Stimulated activated CD4-positive, alpha-beta T cell treated with anti-CD3 and anti-CD28 coated beads, TNF-alpha, amount 100 ng/mL, for 4 hours (primary cell): Measurements from ENCODE around the gene NCS1.

Experiments
- DNase-seq, 3 experiments: peaks; one replicate each; pipeline ENCODE4 v3.0.0-alpha.2; 2020; ENCODE audit warnings: low read depth in 3 of 3

NCS1 gene

DNA sequence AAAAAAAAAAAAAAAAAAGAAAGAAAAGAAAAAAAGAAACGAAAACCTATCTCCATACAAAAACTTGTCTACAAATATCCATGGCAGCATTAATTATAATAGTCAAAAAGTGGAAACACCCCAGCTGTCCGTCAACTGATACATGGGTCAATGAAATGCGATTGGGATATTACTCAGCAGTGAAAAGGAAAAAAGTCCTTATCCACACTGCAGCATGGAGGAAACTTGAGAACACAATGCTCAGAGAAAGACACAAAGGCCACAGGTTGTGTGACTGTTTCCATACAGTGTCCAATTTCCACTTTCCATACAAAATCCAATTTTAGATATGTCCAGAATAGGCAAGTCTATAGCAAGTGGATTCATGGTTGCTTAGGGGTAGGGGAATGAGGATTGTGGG lies 24.3 kb upstream of the NCS1 start:
- DNase-seq: no peak

DNA sequence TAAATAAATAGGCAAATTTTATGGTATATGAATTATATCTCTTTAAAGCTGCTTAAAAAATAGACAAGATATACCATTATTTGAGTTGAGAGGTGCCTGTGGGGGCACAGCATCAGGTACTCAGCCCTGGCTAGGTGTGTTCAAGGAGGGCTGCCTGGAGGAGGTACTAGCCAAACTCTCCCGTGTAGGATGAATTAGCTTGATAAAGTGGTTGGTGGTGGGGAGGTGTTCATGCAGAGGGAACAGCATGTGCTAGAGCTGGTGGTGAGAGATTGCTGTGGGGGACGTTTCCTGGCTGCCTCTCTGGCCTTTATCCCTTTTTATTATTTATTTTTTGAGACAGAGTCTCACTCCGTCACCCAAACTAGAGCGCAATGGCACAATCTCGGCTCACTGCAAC lies 23.2 kb upstream of the NCS1 start:
- no peak for DNase-seq

GRCh38 chr9:130149654-130150286 lies 22.4 kb upstream of the NCS1 start:
- DNase-seq: no peak

GRCh38 chr9:130150779-130151382 lies 21.3 kb upstream of the NCS1 start:
- DNase-seq: no peak

GRCh38 chr9:130154816-130155215 lies 17.4 kb upstream of the NCS1 start:
- no peak for DNase-seq

GRCh38 chr9:130155647-130156046 lies 16.6 kb upstream of the NCS1 start:
- DNase-seq: no peak

- no peak for DNase-seq
Observed at GRCh38 chr9:130156672-130157071, 15.5 kb upstream of the NCS1 start.

GRCh38 chr9:130157079-130157478 lies 15.1 kb upstream of the NCS1 start:
- no peak for DNase-seq

- DNase-seq: no peak
Observed at GRCh38 chr9:130158001-130158400, 14.2 kb upstream of the NCS1 start.

DNA sequence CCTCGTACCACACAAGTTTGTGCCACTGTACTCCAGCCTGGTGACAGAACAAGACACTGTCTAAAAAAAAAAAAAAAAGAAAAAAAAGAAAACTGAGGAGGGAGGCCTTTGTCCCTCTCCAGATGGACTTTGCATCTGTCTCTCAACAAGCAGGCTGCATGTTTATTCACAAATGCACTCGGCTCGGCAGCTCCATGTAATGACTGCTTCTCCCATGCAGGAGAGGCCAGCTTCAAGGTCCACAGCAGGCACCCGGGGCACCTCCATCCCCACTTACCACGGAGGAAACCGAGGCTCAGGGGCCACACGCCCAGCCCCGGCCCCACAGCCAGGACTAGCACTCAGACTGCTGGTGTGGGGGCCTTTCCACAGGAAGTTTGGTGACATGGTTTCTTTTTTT lies 13.1 kb upstream of the NCS1 start:
- no peak for DNase-seq

DNA sequence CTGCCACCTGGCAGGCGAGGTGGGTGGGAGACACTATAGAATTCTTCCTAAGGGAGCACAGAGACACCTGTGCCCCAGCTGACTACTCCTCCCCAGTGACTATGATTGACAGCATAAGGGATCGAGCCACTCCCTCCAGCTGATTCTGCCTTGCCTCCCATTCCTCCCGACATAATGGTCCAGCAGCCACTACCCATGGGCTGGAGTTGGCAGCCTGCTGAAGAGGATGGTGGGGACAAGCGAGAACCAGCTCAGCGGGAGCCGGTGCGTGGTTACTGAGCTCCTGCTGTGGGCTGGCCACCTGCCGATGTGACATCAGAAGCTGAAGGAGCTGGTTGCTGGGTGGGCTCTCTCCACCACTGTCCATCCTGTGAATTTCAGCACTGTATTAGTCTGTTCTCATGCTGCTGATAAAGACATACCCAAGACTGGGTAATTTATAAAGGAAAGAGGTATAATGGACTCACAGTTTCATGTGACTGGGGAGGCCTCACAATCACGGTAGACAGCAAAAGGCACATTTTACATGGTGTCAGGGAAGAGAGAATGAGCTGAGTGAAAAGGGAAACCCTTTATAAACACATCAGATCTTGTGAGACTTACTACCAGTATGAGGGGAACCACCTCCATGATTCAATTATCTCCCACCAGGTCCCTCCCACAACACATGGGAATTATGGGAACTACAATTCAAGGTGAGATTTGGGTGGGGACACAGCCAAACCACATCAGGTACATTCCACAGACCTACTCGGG lies 12.1 kb upstream of the NCS1 start:
- DNase-seq: no peak

GRCh38 chr9:130160862-130161470 lies 11.2 kb upstream of the NCS1 start:
- no peak for DNase-seq

- no peak for DNase-seq
Observed at GRCh38 chr9:130165579-130165978, 6.6 kb upstream of the NCS1 start.

DNA sequence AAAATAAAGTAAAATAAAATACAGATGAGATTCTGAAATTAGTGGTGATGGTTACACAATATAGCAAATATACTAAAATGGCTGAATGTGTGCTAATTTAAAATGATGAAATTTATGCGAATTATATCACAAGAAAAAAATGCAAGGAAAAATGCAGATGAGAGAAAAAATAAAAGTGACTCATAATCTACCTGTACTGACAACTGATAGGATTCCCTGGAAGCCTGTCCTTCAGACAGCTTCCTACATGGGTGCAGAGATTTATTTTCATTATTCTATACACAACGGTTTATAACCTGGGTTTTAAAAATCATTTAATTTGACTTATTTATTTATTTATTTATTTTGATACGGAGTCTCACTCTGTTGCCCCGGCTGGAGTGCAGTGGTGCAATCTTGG lies 5.8 kb upstream of the NCS1 start:
- no peak for DNase-seq

DNA sequence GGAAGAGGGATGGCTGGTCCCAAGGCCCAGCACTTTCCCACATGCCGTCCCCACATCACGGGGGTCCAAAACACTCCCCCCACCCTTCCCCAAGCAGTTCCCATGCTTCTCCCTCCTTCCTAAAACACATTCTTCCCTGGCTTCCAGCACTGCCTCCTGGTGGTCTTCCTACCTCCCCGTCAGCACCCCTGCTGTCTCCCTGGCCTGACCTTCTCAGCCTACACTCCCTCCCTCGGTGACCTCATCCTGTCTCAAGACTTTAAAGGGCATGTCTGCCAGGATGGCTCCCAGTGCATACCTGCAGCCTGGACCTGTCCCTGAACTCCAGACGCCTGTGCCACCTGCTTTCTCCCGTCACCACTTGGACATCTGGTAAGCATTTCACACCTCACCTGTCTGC lies 4.3 kb upstream of the NCS1 start:
- DNase-seq: no peak

- DNase-seq: peak in 1 of 3 experiments; percentile 17
Observed at GRCh38 chr9:130171226-130172148, 717 bp upstream of the NCS1 start.

DNA sequence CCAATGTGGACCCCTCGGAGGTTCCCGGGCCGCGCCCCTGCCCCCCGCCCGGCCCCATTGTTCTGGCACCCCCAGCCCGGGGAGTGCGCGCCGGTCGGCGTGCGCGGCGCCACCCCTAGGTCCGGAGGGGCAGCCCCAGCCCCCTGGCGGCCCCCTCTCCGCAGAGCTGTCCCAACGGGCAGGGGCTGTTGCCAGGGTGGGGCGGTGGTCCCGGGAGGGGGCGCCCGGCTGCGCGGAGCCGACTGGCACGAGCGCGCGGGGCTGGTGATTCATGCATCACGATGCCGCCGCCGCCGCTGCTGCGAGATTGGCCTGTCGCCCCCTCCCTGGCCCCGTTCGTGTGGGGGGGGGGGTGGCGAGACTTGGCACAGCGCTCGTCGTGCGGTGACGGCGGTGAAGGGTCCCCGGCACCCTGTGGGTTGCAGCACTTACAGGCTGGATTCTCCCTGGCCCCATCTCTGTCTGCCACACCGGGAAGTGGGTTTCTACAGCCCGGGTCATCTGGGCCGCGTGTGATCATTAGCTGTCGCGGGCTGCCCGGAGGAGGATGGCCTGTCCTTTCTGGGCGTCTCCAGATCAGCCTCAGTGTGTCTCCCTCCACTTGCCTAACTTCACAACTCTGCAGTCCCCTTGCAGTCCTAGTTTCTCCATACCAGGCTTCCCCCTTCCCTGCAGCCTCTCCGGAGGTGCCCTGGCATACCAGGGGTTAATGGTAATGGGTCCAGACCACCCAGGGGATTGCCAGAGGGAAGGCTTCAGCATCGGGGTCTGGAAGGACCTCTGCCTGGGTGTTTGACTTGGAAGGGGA lies 858 bp downstream of the NCS1 start:
- DNase-seq: peak; percentile 26 to 61 (median 49)

- no peak for DNase-seq
Observed at GRCh38 chr9:130173666-130173983, 1.4 kb downstream of the NCS1 start.

DNA sequence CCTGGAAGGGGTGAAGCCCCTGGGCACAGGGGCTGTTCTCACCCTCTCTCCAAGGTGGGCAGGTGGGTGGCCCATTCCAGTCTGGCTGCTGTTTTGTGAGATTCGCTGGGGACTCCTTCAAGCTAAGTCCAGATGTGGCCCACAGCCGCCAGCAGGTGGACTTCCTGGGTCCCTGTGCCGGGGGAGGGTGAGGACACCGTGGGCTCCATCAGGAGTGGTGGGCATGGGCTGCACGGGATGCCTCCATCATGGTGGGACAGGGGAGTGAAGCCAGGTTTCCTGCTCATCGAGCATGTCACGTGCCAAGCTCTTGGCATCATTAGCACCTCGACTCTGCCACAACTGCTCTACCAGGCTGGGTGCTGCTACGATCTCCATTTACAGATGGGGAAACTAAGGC lies 1.8 kb downstream of the NCS1 start:
- no peak for DNase-seq

DNA sequence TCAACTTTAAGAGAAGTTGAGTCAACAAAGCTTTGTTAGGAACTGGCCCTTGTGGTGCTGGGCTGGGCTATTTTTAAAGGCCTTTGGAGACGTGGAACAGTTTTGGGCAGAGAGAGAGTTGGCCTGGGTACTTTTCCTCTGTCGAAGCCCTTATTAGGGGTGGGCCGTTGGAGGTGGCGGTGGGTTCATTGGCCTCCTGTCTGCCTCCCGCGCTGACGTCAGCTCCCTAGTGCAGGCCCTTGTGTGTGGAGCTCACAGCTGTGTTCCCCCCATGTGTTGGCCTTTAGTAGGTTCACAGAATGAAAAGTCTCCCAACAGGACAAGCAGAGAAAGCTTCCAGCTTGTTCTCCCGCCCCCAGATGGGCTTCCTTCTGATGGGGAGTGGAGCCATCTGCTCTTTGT lies 2.7 kb downstream of the NCS1 start:
- no peak for DNase-seq

DNA sequence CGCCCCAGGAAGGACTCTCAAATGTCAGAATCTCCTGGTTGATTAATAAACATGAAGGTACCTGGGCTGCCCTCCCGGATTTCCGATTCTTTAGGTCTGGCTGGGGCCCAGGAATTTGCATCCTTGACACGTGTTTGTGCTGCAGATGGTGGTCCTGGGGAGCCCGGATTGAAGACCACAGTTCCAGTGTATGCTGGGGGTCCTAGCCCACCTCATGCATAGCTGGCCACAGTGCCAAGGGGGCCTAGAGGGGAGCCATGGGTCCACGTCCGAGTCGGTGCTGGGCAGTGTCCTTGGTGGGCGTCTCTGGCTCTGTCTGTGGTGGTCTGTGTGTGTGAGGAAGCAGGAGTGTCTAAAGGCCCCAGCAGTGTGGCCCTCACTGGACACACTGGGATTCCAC lies 3.2 kb downstream of the NCS1 start:
- no peak for DNase-seq
